Spleen (tissue), 11 donors: ENCODE results near the gene MUCL3. TPM values are rescaled to one million over a fixed set of nuclear protein-coding genes. Genes with fewer than 3 reads are reported as not detected.

Experiments
- DNase-seq: peaks from one replicate; pipeline ENCODE4 v3.0.0-alpha.2; 2020
- H3K27ac ChIP-seq, 8 donors: fragments of 200-600 bp; sonication (generic) in 7 of 8; 1 replicate in 4 of 8; 2 replicates in 4 of 8; pipeline versions ENCODE4 v1.5.0 to v1.8.0; 2016 to 2021; ENCODE audit warnings: inconsistent platforms in 4 of 8, mild to moderate bottlenecking in 4 of 8, moderate library complexity in 1 of 8
- H3K27me3 ChIP-seq, 7 donors: fragments of 200-600 bp; sonication (generic) in 6 of 7; replicated peaks in 1 of 7; 1 replicate in 4 of 7; 2 replicates in 3 of 7; pipeline versions ENCODE4 v1.5.0 to v1.8.0; 2016 to 2021; ENCODE audit warnings: inconsistent platforms in 3 of 7, mild to moderate bottlenecking in 1 of 7
- H3K36me3 ChIP-seq, 6 donors: fragments of 200-600 bp; sonication (generic) in 5 of 6; 1 replicate in 4 of 6; 2 replicates in 2 of 6; pipeline versions ENCODE4 v1.5.0 to v1.8.0; 2016 to 2021; ENCODE audit warnings: inconsistent platforms in 2 of 6
- H3K4me1 ChIP-seq, 6 donors: fragments of 200-600 bp; sonication (generic) in 5 of 6; 1 replicate in 3 of 6; 2 replicates in 3 of 6; pipeline versions ENCODE4 v1.5.0 to v1.8.0; 2016 to 2021; ENCODE audit warnings: inconsistent platforms in 3 of 6
- H3K4me3 ChIP-seq, 8 donors: fragments of 200-600 bp; sonication (generic) in 7 of 8; 1 replicate in 4 of 8; 2 replicates in 4 of 8; pipeline versions ENCODE4 v1.5.0 to v1.8.0; 2016 to 2021; ENCODE audit warnings: inconsistent platforms in 4 of 8, mild to moderate bottlenecking in 4 of 8, moderate library complexity in 2 of 8
- H3K9me3 ChIP-seq, 8 donors: fragments of 200-600 bp; sonication (generic) in 7 of 8; 1 replicate in 4 of 8; 2 replicates in 4 of 8; pipeline versions ENCODE4 v1.5.0 to v1.8.0; 2016 to 2021; ENCODE audit warnings: inconsistent platforms in 4 of 8
- CTCF ChIP-seq, 11 experiments: fragments of 200-600 bp in 7 of 11; fragments of 450-650 bp in 4 of 11; sonication (generic) in 4 of 11; IDR thresholded peaks in 8 of 11; conservative IDR thresholded peaks in 3 of 11; 1 replicate in 7 of 11; 2 replicates in 4 of 11; pipeline versions ENCODE4 v1.4.0 to v1.8.0; 2016 to 2021; ENCODE audit warnings: antibody characterized with exemption in 11 of 11, inconsistent platforms in 4 of 11, mild to moderate bottlenecking in 1 of 11
- POLR2A ChIP-seq, 3 donors: fragments of 450-650 bp; IDR thresholded peaks; one replicate each; pipeline ENCODE4 v1.5.1; 2017; ENCODE audit warnings: antibody characterized with exemption in 3 of 3, mild to moderate bottlenecking in 1 of 3
- POLR2AphosphoS5 ChIP-seq, 3 donors: sonication (generic); formaldehyde crosslinking; IDR thresholded peaks; one replicate each; pipeline ENCODE4 v1.5.1; 2017; ENCODE audit warnings: antibody characterized with exemption in 3 of 3
- WGBS, 5 donors: extraction: QIAGEN DNeasy Blood & Tissue Kit in 3 of 5; methylation state at CpG; one replicate each; pipeline versions ENCODE4 v1.1.5 to v1.1.7; 2013 to 2018; 5-methylcytosine and 5-hydroxymethylcytosine counted together
- intact Hi-C: fragments of 100-400 bp; cut with DNase I; formaldehyde crosslinking; loops from one replicate; pipeline ENCODE4 v1.15.0; 2023; ENCODE audit warnings: low total_unique reads
- polyA plus RNA-seq, 3 donors: library from polyadenylated mRNA; stranded (reverse); fragments of 200-250 nt; gene quantifications; one replicate each; pipeline ENCODE4 v1.2.1, GENCODE V29; 2013
- total RNA-seq, 7 donors: library from RNA; depleted of rRNA in 3 of 7; stranded (reverse); fragments of >200 nt in 3 of 7; fragmentation: NEBNext Ultra II Directional in 4 of 7; extraction: Animal tissue kit (Norgen Biotek cat#: 25700) in 4 of 7; gene quantifications; one replicate each; pipeline versions ENCODE4 v1.1.0 to v1.2.1, GENCODE V29; 2016 to 2021
- donor health status: healthy with polysubstance abuse.
- donor health status: DM: no; HTN: no; CAD: no; lungs with moderate emphysema.
- donor health status: DM: no; HTN: no; CAD: no.
- donor health status: Bipolar disorder and iron deficiency.
- donor health status: healthy.
- donor health status: DM: no; HTN: no; CAD: no.
- donor health status: DM: yes; HTN: yes; CAD: no.

MUCL3 gene
- total and polyA plus RNA-seq, 10 donors, result 0.03 TPM; not detected in 9

- H3K36me3 ChIP-seq, result no peaks in the 10 kb centered on the region
- intact Hi-C loops, result no loop called here
- no peaks in the 10 kb centered on the region for H3K9me3 ChIP-seq
- H3K27me3 ChIP-seq, result peaks cover 0 to 29% (median 0%) of the 10 kb centered on the region in 7 donors
- peaks cover 0 to 5% (median 3%) of the 10 kb centered on the region in 6 donors for H3K4me1 ChIP-seq
- TF ChIP-seq POLR2AphosphoS5 (IDR thresholded peaks at IDR 0.05) (no peak), CTCF (IDR thresholded peaks at IDR 0.05 in 8 of 11, conservative IDR thresholded peaks at IDR 0.05 in 3 of 11) (no peak), POLR2A (IDR thresholded peaks at IDR 0.05) (no peak)
- 71 to 87% (median 81%) methylated on average over 9 of the region's 9 CpGs for WGBS, 5 donors
- H3K27ac ChIP-seq, result no peak overlapping the region
- no peak overlapping the region for H3K4me3 ChIP-seq
- DNase-seq, result no peak
Measured at GRCh38 chr6:30960907-30961673, 20.3 kb downstream of the MUCL3 start.

DNA sequence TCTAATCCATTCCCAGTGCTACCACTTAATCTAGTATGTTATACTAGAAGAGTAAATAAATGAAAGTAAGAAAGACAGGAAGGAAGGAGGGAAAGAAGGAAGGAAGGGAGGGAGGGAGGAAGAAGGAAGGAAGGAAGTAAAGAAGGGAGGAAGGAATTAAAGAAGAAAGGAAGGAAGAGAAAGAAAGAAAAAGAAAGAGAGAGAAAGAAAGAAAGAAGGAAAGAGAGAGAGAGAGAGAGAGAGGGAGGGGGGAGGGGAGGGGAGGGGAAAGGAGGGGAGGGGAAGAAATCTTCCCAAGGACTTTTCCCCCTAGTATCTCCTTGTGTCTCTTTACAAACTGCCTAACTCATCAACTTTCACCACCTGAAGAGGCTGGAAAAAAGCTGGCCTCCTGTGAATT, 21.9 kb downstream of the MUCL3 start:
- Histone ChIP-seq H3K27me3 (peaks cover 0 to 18% (median 0%) of the 10 kb centered on the region in 7 donors), H3K36me3 (no peaks in the 10 kb centered on the region), H3K9me3 (no peaks in the 10 kb centered on the region), H3K4me1 (no peaks in the 10 kb centered on the region), H3K27ac (no peak overlapping the region), H3K4me3 (no peak overlapping the region)
- TF ChIP-seq CTCF (IDR thresholded peaks at IDR 0.05 in 8 of 11, conservative IDR thresholded peaks at IDR 0.05 in 3 of 11), result no peak
- TF ChIP-seq POLR2AphosphoS5 (IDR thresholded peaks at IDR 0.05), result no peak
- no peak for TF ChIP-seq POLR2A (IDR thresholded peaks at IDR 0.05)
- intact Hi-C loops, result no loop called here
- DNase-seq, result no peak

GRCh38 chr6:30963641-30964040, 22.9 kb downstream of the MUCL3 start:
- intact Hi-C loops, result no loop called here
- H3K9me3 ChIP-seq, result no peaks in the 10 kb centered on the region
- WGBS, 5 donors, result 70 to 89% (median 81%) methylated on average over 6 of the region's 6 CpGs
- TF ChIP-seq CTCF (IDR thresholded peaks at IDR 0.05 in 8 of 11, conservative IDR thresholded peaks at IDR 0.05 in 3 of 11) (no peak), POLR2AphosphoS5 (IDR thresholded peaks at IDR 0.05) (no peak), POLR2A (IDR thresholded peaks at IDR 0.05) (no peak)
- H3K4me1 ChIP-seq, result no peaks in the 10 kb centered on the region
- H3K27ac ChIP-seq, result no peak overlapping the region
- no peak for DNase-seq
- no peak overlapping the region for H3K4me3 ChIP-seq
- H3K27me3 ChIP-seq, result peaks cover 0 to 9% (median 0%) of the 10 kb centered on the region in 7 donors
- no peaks in the 10 kb centered on the region for H3K36me3 ChIP-seq

- Histone ChIP-seq H3K27me3 (peaks cover 0 to 4% (median 0%) of the 10 kb centered on the region in 7 donors), H3K9me3 (no peaks in the 10 kb centered on the region), H3K36me3 (no peaks in the 10 kb centered on the region), H3K27ac (no peak overlapping the region), H3K4me1 (no peaks in the 10 kb centered on the region), H3K4me3 (no peak overlapping the region)
- DNase-seq, result no peak
- intact Hi-C loops, result no loop called here
- 36 to 81% (median 75%) methylated on average over 4 of the region's 4 CpGs for WGBS, 5 donors
- TF ChIP-seq POLR2AphosphoS5 (IDR thresholded peaks at IDR 0.05) (no peak), CTCF (IDR thresholded peaks at IDR 0.05 in 8 of 11, conservative IDR thresholded peaks at IDR 0.05 in 3 of 11) (no peak), POLR2A (IDR thresholded peaks at IDR 0.05) (no peak)
Measured at GRCh38 chr6:30964075-30964474, 23.3 kb downstream of the MUCL3 start.
